GM18520 (cell line): ENCODE measurements around the gene OPA3.
A peak's percentile ranks its signal among the peaks of the same experiment; 100 is the strongest.

Experiments
- ATAC-seq: cut with Tn5 transposase; IDR thresholded peaks from one replicate; pipeline ENCODE4 v1.9.1; 2021; ENCODE audit not compliant: unreplicated experiment

OPA3 gene

DNA sequence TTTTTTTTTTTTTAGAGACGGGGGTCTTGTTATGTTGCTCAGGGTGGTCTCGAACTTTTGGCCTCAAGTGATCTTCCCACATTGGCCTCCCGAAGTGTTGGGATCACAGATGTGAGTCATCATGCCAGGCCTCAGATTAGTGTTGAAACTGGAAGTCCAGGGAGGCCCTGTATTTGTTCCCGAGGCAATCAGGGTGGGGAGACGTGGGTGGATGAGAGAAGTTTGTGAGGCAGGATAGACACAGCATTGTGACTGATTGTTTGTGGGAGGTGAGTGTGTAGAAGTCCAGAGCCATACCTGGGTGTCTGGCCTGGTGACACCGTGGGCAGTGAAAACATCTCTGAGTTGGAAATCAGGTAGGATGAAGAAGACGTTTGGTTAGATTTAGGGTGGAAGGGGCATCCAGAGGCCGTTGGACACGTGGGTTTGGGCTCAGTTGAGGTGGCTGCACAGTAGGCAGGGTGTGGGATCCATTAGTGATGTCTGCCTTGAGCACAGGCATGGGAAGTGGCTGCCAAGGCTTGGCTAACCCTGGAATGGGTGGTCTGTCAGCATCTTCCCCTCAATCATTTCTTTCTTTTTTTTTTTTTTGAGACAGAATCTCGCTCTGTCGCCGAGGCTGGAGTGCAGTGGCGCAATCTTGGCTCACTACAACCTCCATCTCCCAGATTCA is 100.2 kb downstream of the OPA3 start:
- ATAC-seq = no peak

GRCh38 chr19:45483033-45483432 is 101.6 kb downstream of the OPA3 start:
- no peak for ATAC-seq

- ATAC-seq = peak; percentile 66
Observed at GRCh38 chr19:45478454-45479238, 106.0 kb downstream of the OPA3 start.

DNA sequence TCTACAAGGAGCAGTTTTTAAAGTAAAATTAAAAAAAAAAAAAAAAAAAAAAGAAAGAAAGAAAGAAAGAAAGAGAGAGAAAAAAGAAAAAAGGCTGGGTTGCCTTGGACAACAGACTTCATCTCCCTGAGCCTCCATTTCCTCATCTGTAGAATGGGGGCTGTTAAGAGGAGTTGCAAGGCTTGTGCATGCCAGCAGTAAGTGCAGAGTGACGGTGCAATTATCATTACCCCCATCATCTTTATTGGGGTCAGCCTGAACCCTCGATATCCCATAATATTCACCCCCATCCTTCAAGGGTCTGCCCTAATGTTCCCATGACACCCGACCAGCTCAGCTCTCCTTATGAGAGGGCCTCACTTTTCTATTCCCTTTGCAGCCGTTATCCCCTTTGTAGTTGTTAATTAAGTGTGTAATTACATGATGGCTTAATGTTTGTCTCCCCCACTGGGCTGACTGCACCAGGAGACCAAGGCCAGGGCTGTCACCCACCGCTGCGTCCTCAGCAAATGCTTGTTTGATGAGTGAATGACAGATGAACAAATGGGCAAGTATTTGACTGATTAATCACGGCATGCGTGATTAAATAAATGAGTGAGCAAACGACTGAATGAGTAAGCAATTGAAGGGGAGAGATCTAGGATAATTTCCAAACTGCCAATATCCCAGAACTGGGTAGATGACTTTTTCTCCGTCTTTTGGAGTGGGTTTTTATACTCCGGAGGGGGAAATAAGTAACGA is 106.7 kb downstream of the OPA3 start:
- no peak for ATAC-seq
